Lung (tissue), 12 donors: Measurements from ENCODE around the gene BCL11A. TPM values are rescaled to one million over a fixed set of nuclear protein-coding genes. Genes with fewer than 3 reads are reported as not detected.
A peak's percentile ranks its signal among the peaks of the same experiment; 100 is the strongest.

ENCODE experiments used
- ATAC-seq: fragments of 200-7000 bp; cut with Tn5 transposase; one replicate; pipeline ENCODE4 v1.9.1; 2020; ENCODE audit warnings: moderate number of reproducible peaks; ENCODE audit not compliant: insufficient read depth, low FRiP score
- DNase-seq, 3 donors: peaks; one replicate each; pipeline ENCODE4 v3.0.0-alpha.2; 2013 to 2017
- H3K27ac ChIP-seq, 2 donors: one replicate each; pipeline ENCODE4 v1.5.1; 2013; ENCODE audit warnings: mild to moderate bottlenecking in 2 of 2, moderate library complexity in 2 of 2, control low read depth in 1 of 2, inconsistent platforms in 1 of 2, low read depth in 1 of 2, low read length in 1 of 2
- H3K27me3 ChIP-seq, 3 donors: one replicate each; pipeline ENCODE4 v1.5.1; 2013; ENCODE audit warnings: low read length in 2 of 3; ENCODE audit not compliant: control insufficient read depth in 3 of 3, insufficient read depth in 3 of 3
- H3K36me3 ChIP-seq, 4 donors: one replicate each; pipeline ENCODE4 v1.5.1; 2013; ENCODE audit warnings: low read length in 4 of 4, mild to moderate bottlenecking in 1 of 4, moderate library complexity in 1 of 4; ENCODE audit not compliant: control insufficient read depth in 4 of 4, insufficient read depth in 4 of 4
- H3K4me1 ChIP-seq, 5 donors: one replicate each; pipeline ENCODE4 v1.5.1; 2013; ENCODE audit warnings: low read length in 5 of 5, mild to moderate bottlenecking in 2 of 5, moderate library complexity in 1 of 5; ENCODE audit not compliant: control insufficient read depth in 5 of 5, insufficient read depth in 5 of 5
- H3K4me3 ChIP-seq: one replicate; pipeline ENCODE4 v1.5.1; 2013; ENCODE audit warnings: mild to moderate bottlenecking, control low read depth, moderate library complexity
- H3K9ac ChIP-seq, 2 donors: one replicate each; pipeline ENCODE4 v1.5.1; 2013; ENCODE audit warnings: low read length in 2 of 2, control low read depth in 1 of 2; ENCODE audit not compliant: insufficient read depth in 1 of 2
- H3K9me3 ChIP-seq, 4 donors: one replicate each; pipeline ENCODE4 v1.5.1; 2013; ENCODE audit warnings: low read length in 3 of 4, mild to moderate bottlenecking in 1 of 4, moderate library complexity in 1 of 4; ENCODE audit not compliant: control insufficient read depth in 4 of 4, insufficient read depth in 3 of 4
- WGBS, 2 donors: extraction: QIAGEN DNeasy Blood & Tissue Kit; methylation state at CpG; one replicate each; pipeline ENCODE4 v1.1.7; 2013; 5-methylcytosine and 5-hydroxymethylcytosine counted together
- polyA plus RNA-seq, 2 donors: library from polyadenylated mRNA; stranded (reverse); fragments of 200-250 nt; gene quantifications; one replicate each; pipeline ENCODE4 v1.2.1, GENCODE V29; 2013
- total RNA-seq, 2 donors: library from RNA; depleted of rRNA in 1 of 2; stranded (reverse); fragments of >200 nt in 1 of 2; gene quantifications; one replicate each; pipeline ENCODE4 v1.2.1, GENCODE V29; 2014 to 2021
- TF ChIP-seq, protein P1 (sequence below): IDR thresholded peaks from 2 replicates; pipeline ENCODE4 v1.5.1; 2012; ENCODE audit warnings: mild to moderate bottlenecking; ENCODE audit errors: control extremely low read depth, extremely low read depth
- donor health status: control.
- donor health status: control.
- donor health status: Bipolar disorder and iron deficiency.
- donor health status: healthy.
- donor health status: DM: yes; HTN: yes; CAD: no.

The BCL11A gene
- total and polyA plus RNA-seq, 4 donors, result 1.5 to 21.1 (median 4.7) TPM

DNA sequence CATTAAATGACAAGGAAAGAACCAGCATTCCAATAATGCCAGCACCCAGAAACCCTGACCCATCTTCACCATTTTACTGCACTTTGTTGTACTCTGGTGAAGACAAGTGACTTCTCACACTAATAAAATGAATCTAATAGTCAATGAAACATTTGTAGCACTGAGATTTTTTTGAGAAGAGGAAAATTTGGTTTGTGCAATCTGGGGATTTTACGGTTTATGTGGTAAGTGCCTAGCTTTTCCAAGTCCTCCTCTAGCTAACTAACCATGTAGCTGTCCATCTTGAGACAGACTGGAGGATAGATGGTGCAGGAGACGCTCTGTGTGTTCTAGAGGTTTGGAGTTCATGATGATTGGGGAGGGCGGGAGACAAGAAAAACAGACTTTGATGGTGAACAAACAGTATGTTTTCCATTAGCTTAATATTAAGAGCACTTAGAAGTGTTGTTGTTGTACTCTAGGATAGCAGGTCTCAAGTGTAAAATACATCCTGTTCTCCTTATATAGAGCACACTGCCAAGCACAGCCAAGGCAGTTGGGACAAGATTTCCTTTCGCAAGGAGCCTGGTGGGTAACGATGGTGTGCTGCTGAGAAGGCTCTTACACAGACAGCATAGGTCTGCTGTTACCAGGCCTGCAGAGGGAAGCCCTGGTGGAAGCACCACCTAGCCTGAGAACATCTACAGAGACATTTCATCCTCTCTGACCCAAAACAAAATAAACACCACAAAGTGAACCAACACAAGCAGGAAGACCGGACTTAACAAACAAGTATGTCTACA, 83.7 kb downstream of the BCL11A start:
- Histone ChIP-seq H3K4me3 (no peak overlapping the region), H3K36me3 (no peaks in the 10 kb centered on the region), H3K27me3 (no peaks in the 10 kb centered on the region), H3K27ac (no peak overlapping the region), H3K9me3 (no peaks in the 10 kb centered on the region), H3K4me1 (peaks cover 0 to 11% (median 0%) of the 10 kb centered on the region in 5 donors), H3K9ac (no peak overlapping the region)
- WGBS, 2 donors, result 62 to 65% methylated on average over 6 of the region's 6 CpGs
- peak; percentile 19 for ATAC-seq
- TF ChIP-seq, protein P1, sequence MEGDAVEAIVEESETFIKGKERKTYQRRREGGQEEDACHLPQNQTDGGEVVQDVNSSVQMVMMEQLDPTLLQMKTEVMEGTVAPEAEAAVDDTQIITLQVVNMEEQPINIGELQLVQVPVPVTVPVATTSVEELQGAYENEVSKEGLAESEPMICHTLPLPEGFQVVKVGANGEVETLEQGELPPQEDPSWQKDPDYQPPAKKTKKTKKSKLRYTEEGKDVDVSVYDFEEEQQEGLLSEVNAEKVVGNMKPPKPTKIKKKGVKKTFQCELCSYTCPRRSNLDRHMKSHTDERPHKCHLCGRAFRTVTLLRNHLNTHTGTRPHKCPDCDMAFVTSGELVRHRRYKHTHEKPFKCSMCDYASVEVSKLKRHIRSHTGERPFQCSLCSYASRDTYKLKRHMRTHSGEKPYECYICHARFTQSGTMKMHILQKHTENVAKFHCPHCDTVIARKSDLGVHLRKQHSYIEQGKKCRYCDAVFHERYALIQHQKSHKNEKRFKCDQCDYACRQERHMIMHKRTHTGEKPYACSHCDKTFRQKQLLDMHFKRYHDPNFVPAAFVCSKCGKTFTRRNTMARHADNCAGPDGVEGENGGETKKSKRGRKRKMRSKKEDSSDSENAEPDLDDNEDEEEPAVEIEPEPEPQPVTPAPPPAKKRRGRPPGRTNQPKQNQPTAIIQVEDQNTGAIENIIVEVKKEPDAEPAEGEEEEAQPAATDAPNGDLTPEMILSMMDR, result no peak
- no peak for DNase-seq

DNA sequence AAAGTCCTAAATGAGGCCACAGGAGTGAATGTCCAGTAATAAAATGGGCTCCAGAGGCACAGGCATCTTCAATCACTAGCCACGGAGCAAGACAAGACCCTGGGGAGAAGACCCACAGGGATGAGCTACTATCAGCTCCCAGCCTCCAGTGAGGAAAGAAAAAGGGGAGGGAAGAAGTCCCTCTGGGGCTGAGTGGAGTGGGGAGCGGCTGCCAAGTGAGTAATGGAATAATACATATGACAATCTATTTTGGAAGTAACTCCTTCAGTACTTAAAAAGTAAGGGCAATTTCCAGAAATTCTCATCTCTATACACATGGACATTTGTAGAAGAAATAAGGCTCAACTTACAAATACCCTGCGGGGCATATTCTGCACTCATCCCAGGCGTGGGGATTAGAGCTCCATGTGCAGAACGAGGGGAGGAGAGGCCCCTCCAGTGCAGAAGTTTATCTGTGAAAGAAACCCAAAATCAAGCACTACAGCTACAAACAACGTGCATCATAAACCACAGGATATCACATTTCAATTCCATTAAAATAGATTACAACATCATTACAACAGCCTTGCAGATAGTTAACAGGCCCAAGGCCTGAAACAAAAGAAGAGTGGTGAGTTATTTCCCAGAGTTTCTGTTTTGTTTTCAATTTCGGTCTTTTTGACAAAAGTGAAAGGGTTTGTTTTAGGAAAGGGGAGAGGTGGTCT, 84.9 kb downstream of the BCL11A start:
- 77 to 83% methylated on average over 7 of the region's 7 CpGs for WGBS, 2 donors

DNA sequence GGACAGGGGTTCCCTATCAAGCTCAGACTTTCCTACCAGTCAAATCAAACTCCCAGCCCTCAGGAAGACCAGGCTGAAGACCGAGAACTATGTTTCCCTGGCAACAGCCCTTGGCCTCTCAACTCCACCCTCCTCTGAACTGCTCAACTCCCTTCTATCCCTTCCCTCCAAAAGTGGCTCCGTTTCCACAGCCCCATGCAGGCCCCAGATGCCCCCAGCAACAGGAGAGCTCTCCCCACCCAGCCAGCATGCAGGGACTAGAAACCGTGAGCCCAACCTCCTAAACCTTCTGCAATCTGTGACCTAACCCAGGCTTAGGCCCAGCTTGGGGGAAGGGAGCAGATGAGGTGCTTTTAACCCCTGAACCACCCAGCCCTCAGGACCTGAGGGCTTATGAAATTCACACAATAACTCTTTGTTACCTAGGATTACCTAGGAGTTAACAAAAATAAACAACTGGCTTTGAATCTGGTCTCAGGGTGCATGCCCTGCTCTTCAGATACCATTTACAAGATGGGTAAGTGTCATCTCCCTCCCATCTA, 87.2 kb downstream of the BCL11A start:
- Histone ChIP-seq H3K4me1 (peaks cover 0 to 18% (median 0%) of the 10 kb centered on the region in 5 donors), H3K36me3 (no peaks in the 10 kb centered on the region), H3K9me3 (no peaks in the 10 kb centered on the region), H3K27ac (no peak overlapping the region), H3K27me3 (no peaks in the 10 kb centered on the region), H3K4me3 (no peak overlapping the region), H3K9ac (no peak overlapping the region)
- DNase-seq (no peak), ATAC-seq (no peak)
- WGBS, 2 donors, result 66 to 72% methylated on average over 3 of the region's 3 CpGs
- TF ChIP-seq, protein P1, result no peak

More for the DNA sequence above, 84.9 kb downstream of the BCL11A start:
- Histone ChIP-seq H3K27me3 (no peaks in the 10 kb centered on the region), H3K27ac (no peak overlapping the region), H3K36me3 (no peaks in the 10 kb centered on the region), H3K4me3 (no peak overlapping the region), H3K4me1 (peaks cover 0 to 11% (median 0%) of the 10 kb centered on the region in 5 donors), H3K9ac (no peak overlapping the region), H3K9me3 (no peaks in the 10 kb centered on the region)
- no peak for ATAC-seq
- TF ChIP-seq, protein P1, result no peak
- DNase-seq, result no peak
